Measurements from ENCODE around the gene TTC33.
"Not testable (repeated sequence)": the region's sequence is repeated elsewhere in the genome, so short reads cannot be mapped to it uniquely, and the experiment has no call there.

Gene TTC33

GRCh38 chr5:40679913-40680681, 75.7 kb downstream of the TTC33 start, which contains the start of gene PTGER4:
PTGER4 (plus strand) TSS chr5:40679915; CDS start chr5:40680994, 1,079 bp downstream.
- no peak for DNase-seq (ENCODE audit: low read depth)

GRCh38 chr5:40679148-40679912, 76.4 kb downstream of the TTC33 start:
- DNase-seq (ENCODE audit: low read depth): peak; percentile 90

- DNase-seq (ENCODE audit: low read depth): no peak
Measured at GRCh38 chr5:40678460-40679147, 77.2 kb downstream of the TTC33 start.

GRCh38 chr5:40678026-40678425, 77.7 kb downstream of the TTC33 start:
- DNase-seq (ENCODE audit: low read depth): peak; percentile 41

- DNase-seq (ENCODE audit: low read depth): no peak
Measured at GRCh38 chr5:40677456-40677855, 78.3 kb downstream of the TTC33 start.

- no peak for DNase-seq (ENCODE audit: low read depth)
Measured at GRCh38 chr5:40676613-40677343, 79.0 kb downstream of the TTC33 start.

GRCh38 chr5:40675396-40676133, 80.2 kb downstream of the TTC33 start:
- DNase-seq (ENCODE audit: low read depth): no peak

GRCh38 chr5:40674661-40675235, 81.0 kb downstream of the TTC33 start:
- DNase-seq (ENCODE audit: low read depth): no peak

- DNase-seq (ENCODE audit: low read depth): no peak
Measured at GRCh38 chr5:40672425-40672824, 83.3 kb downstream of the TTC33 start.

GRCh38 chr5:40669606-40670390, 86.0 kb downstream of the TTC33 start:
- no peak for DNase-seq (ENCODE audit: low read depth)

GRCh38 chr5:40667161-40667663, 88.5 kb downstream of the TTC33 start:
- no peak for DNase-seq (ENCODE audit: low read depth)

- no peak for DNase-seq (ENCODE audit: low read depth)
Measured at GRCh38 chr5:40666657-40667056, 89.1 kb downstream of the TTC33 start.

GRCh38 chr5:40665635-40666298, 90.0 kb downstream of the TTC33 start:
- no peak for DNase-seq (ENCODE audit: low read depth)

GRCh38 chr5:40660751-40661150, 95.0 kb downstream of the TTC33 start:
- no peak for DNase-seq (ENCODE audit: low read depth)

- no peak for DNase-seq (ENCODE audit: low read depth)
Measured at GRCh38 chr5:40656766-40657165, 99.0 kb downstream of the TTC33 start.

- DNase-seq (ENCODE audit: low read depth): not testable (repeated sequence)
Measured at GRCh38 chr5:40656091-40656490, 99.7 kb downstream of the TTC33 start.

- no peak for DNase-seq (ENCODE audit: low read depth)
Measured at GRCh38 chr5:40655138-40655537, 100.6 kb downstream of the TTC33 start.

GRCh38 chr5:40654377-40654991, 101.3 kb downstream of the TTC33 start:
- DNase-seq (ENCODE audit: low read depth): no peak

All from T-helper 22 cell (primary cell).